Measurements from ENCODE around the gene ADAMTSL2. TPM values are rescaled to one million over a fixed set of nuclear protein-coding genes. Genes with fewer than 3 reads are reported as not detected.
A peak's percentile ranks its signal among the peaks of the same experiment; 100 is the strongest.

The ADAMTSL2 gene
- total RNA-seq, 2 experiments from 2014 or later: 0.05 to 0.07 TPM

GRCh38 chr9:133547116-133547515 is 12.6 kb downstream of the ADAMTSL2 start:
- intact Hi-C loops (cut with micrococcal nuclease): no loop called here
- Mint-ChIP-seq H3K4me3 (no peak overlapping the region), H3K27me3 (peaks cover 4% of the 10 kb centered on the region), H3K9me3 (no peaks in the 10 kb centered on the region), H3K27ac (no peak overlapping the region), H3K36me3 (no peaks in the 10 kb centered on the region), H3K4me1 (ENCODE audit: low read depth) (no peaks in the 10 kb centered on the region)
- POLR2A ChIA-PET: no interaction called here
- CTCF ChIA-PET: no interaction called here
- no peak for DNase-seq

- H3K27me3 Mint-ChIP-seq: peaks cover 7% of the 10 kb centered on the region
- ChIA-PET CTCF (no interaction called here), POLR2A (no interaction called here)
- no peaks in the 10 kb centered on the region for H3K4me1 Mint-ChIP-seq (ENCODE audit: low read depth)
- intact Hi-C loops (cut with micrococcal nuclease): no loop called here
- H3K9me3 Mint-ChIP-seq: no peaks in the 10 kb centered on the region
- no peak overlapping the region for H3K27ac Mint-ChIP-seq
- no peak for DNase-seq
- no peak overlapping the region for H3K4me3 Mint-ChIP-seq
- H3K36me3 Mint-ChIP-seq: no peaks in the 10 kb centered on the region
Measured at GRCh38 chr9:133551446-133551845, 16.9 kb downstream of the ADAMTSL2 start.

GRCh38 chr9:133552236-133552635 is 17.7 kb downstream of the ADAMTSL2 start:
- intact Hi-C loops (cut with micrococcal nuclease): no loop called here
- Mint-ChIP-seq H3K9me3 (no peaks in the 10 kb centered on the region), H3K4me3 (no peak overlapping the region), H3K36me3 (no peaks in the 10 kb centered on the region), H3K4me1 (ENCODE audit: low read depth) (no peaks in the 10 kb centered on the region), H3K27me3 (peaks cover 7% of the 10 kb centered on the region), H3K27ac (no peak overlapping the region)
- no peak for DNase-seq
- POLR2A ChIA-PET: no interaction called here
- CTCF ChIA-PET: no interaction called here

- H3K9me3 Mint-ChIP-seq: no peaks in the 10 kb centered on the region
- CTCF ChIA-PET: no interaction called here
Measured at GRCh38 chr9:133553123-133553522, 18.6 kb downstream of the ADAMTSL2 start.

GRCh38 chr9:133553973-133554713 is 19.6 kb downstream of the ADAMTSL2 start:
- Mint-ChIP-seq H3K4me3 (no peak overlapping the region), H3K27ac (no peak overlapping the region), H3K36me3 (no peaks in the 10 kb centered on the region), H3K27me3 (peaks cover 16% of the 10 kb centered on the region), H3K9me3 (no peaks in the 10 kb centered on the region), H3K4me1 (ENCODE audit: low read depth) (peaks cover 9% of the 10 kb centered on the region)
- CTCF ChIA-PET: no interaction called here
- DNase-seq: no peak
- POLR2A ChIA-PET: no interaction called here
- intact Hi-C loops (cut with micrococcal nuclease): no loop called here

More at GRCh38 chr9:133553123-133553522, 18.6 kb downstream of the ADAMTSL2 start:
- no peak overlapping the region for H3K27ac Mint-ChIP-seq
- POLR2A ChIA-PET: no interaction called here
- H3K27me3 Mint-ChIP-seq: peaks cover 10% of the 10 kb centered on the region
- no peaks in the 10 kb centered on the region for H3K36me3 Mint-ChIP-seq
- intact Hi-C loops (cut with micrococcal nuclease): no loop called here
- H3K4me1 Mint-ChIP-seq (ENCODE audit: low read depth): peaks cover 3% of the 10 kb centered on the region
- H3K4me3 Mint-ChIP-seq: no peak overlapping the region
- DNase-seq: no peak

GRCh38 chr9:133554729-133555128 is 20.2 kb downstream of the ADAMTSL2 start:
- ChIA-PET CTCF (no interaction called here), POLR2A (no interaction called here)
- DNase-seq: no peak
- Mint-ChIP-seq H3K27me3 (peaks cover 16% of the 10 kb centered on the region), H3K36me3 (no peaks in the 10 kb centered on the region), H3K9me3 (no peaks in the 10 kb centered on the region), H3K27ac (no peak overlapping the region), H3K4me3 (no peak overlapping the region), H3K4me1 (ENCODE audit: low read depth) (peaks cover 9% of the 10 kb centered on the region)
- intact Hi-C loops (cut with micrococcal nuclease): no loop called here

GRCh38 chr9:133556354-133556753 is 21.9 kb downstream of the ADAMTSL2 start:
- Mint-ChIP-seq H3K27me3 (peaks cover 15% of the 10 kb centered on the region), H3K4me3 (no peak overlapping the region), H3K4me1 (ENCODE audit: low read depth) (peaks cover 9% of the 10 kb centered on the region), H3K9me3 (no peaks in the 10 kb centered on the region), H3K27ac (no peak overlapping the region), H3K36me3 (no peaks in the 10 kb centered on the region)
- no peak for DNase-seq
- intact Hi-C loops (cut with micrococcal nuclease): no loop called here
- ChIA-PET POLR2A (no interaction called here), CTCF (no interaction called here)

GRCh38 chr9:133557581-133557980 is 23.1 kb downstream of the ADAMTSL2 start:
- ChIA-PET CTCF (no interaction called here), POLR2A (no interaction called here)
- H3K27ac Mint-ChIP-seq: no peak overlapping the region
- H3K4me3 Mint-ChIP-seq: no peak overlapping the region
- H3K4me1 Mint-ChIP-seq (ENCODE audit: low read depth): peaks cover 9% of the 10 kb centered on the region
- intact Hi-C loops (cut with micrococcal nuclease): no loop called here
- H3K27me3 Mint-ChIP-seq: peaks cover 15% of the 10 kb centered on the region
- no peaks in the 10 kb centered on the region for H3K9me3 Mint-ChIP-seq
- H3K36me3 Mint-ChIP-seq: no peaks in the 10 kb centered on the region
- DNase-seq: no peak

GRCh38 chr9:133558191-133559126 is 24.0 kb downstream of the ADAMTSL2 start:
- Mint-ChIP-seq H3K9me3 (no peaks in the 10 kb centered on the region), H3K4me1 (ENCODE audit: low read depth) (peaks cover 9% of the 10 kb centered on the region), H3K36me3 (no peaks in the 10 kb centered on the region), H3K4me3 (no peak overlapping the region), H3K27me3 (peaks cover 15% of the 10 kb centered on the region), H3K27ac (no peak overlapping the region)
- intact Hi-C loops (cut with micrococcal nuclease): no loop called here
- ChIA-PET POLR2A (no interaction called here), CTCF (no interaction called here)
- peak; percentile 40 for DNase-seq

- no peak for DNase-seq
- Mint-ChIP-seq H3K36me3 (no peaks in the 10 kb centered on the region), H3K27me3 (peaks cover 15% of the 10 kb centered on the region), H3K4me1 (ENCODE audit: low read depth) (peaks cover 9% of the 10 kb centered on the region), H3K9me3 (no peaks in the 10 kb centered on the region), H3K27ac (no peak overlapping the region), H3K4me3 (no peak overlapping the region)
- ChIA-PET POLR2A (no interaction called here), CTCF (no interaction called here)
- intact Hi-C loops (cut with micrococcal nuclease): no loop called here
Measured at GRCh38 chr9:133560311-133560710, 25.8 kb downstream of the ADAMTSL2 start.

GRCh38 chr9:133560944-133561343 is 26.4 kb downstream of the ADAMTSL2 start:
- ChIA-PET POLR2A (no interaction called here), CTCF (no interaction called here)
- no peak for DNase-seq
- H3K36me3 Mint-ChIP-seq: no peaks in the 10 kb centered on the region
- no peak overlapping the region for H3K4me3 Mint-ChIP-seq
- H3K9me3 Mint-ChIP-seq: no peaks in the 10 kb centered on the region
- no peak overlapping the region for H3K27ac Mint-ChIP-seq
- H3K27me3 Mint-ChIP-seq: peaks cover 15% of the 10 kb centered on the region
- H3K4me1 Mint-ChIP-seq (ENCODE audit: low read depth): peaks cover 9% of the 10 kb centered on the region
- intact Hi-C loops (cut with micrococcal nuclease): no loop called here

GRCh38 chr9:133561976-133562554 is 27.6 kb downstream of the ADAMTSL2 start:
- intact Hi-C loops (cut with micrococcal nuclease): no loop called here
- H3K36me3 Mint-ChIP-seq: no peaks in the 10 kb centered on the region
- H3K4me1 Mint-ChIP-seq (ENCODE audit: low read depth): peaks cover 9% of the 10 kb centered on the region
- no peak overlapping the region for H3K4me3 Mint-ChIP-seq
- DNase-seq: no peak
- ChIA-PET CTCF (no interaction called here), POLR2A (no interaction called here)
- peaks cover 12% of the 10 kb centered on the region for H3K27me3 Mint-ChIP-seq
- no peaks in the 10 kb centered on the region for H3K9me3 Mint-ChIP-seq
- H3K27ac Mint-ChIP-seq: no peak overlapping the region

Measured in activated CD4-positive, alpha-beta memory T cell treated with anti-CD3 and anti-CD28 coated beads for 36 hours (primary cell).